Measurements from ENCODE around the gene MOCOS.

DNA sequence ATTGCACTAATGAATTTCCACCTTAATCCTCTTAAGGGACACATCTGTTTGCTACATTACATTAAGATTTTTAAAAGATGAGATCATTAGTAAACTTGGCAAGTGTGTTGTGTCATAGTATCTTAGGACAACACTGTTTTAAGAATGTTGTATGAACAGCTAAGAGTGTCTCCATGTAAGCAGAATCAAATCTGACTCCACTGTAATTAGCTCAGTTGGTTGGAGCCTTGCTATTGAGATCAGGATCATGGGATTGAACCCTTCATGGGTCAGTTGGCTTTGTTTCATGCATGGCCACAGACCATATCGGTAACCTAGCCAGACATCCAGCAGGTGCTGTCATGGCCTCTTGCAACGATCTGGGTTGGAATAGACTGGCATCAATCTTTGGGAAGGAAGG, 115.4 kb downstream of the MOCOS start:
- TF ChIP-seq, protein P1, sequence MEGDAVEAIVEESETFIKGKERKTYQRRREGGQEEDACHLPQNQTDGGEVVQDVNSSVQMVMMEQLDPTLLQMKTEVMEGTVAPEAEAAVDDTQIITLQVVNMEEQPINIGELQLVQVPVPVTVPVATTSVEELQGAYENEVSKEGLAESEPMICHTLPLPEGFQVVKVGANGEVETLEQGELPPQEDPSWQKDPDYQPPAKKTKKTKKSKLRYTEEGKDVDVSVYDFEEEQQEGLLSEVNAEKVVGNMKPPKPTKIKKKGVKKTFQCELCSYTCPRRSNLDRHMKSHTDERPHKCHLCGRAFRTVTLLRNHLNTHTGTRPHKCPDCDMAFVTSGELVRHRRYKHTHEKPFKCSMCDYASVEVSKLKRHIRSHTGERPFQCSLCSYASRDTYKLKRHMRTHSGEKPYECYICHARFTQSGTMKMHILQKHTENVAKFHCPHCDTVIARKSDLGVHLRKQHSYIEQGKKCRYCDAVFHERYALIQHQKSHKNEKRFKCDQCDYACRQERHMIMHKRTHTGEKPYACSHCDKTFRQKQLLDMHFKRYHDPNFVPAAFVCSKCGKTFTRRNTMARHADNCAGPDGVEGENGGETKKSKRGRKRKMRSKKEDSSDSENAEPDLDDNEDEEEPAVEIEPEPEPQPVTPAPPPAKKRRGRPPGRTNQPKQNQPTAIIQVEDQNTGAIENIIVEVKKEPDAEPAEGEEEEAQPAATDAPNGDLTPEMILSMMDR (IDR thresholded peaks at IDR 0.05; ENCODE audit: insufficient read depth, low read depth, low read length): no peak
- TF ChIP-seq EZH2 (IDR thresholded peaks at IDR 0.05; ENCODE audit: insufficient read depth, low read length): no peak
